GM12801 (cell line): Measurements from ENCODE around the gene WDR5.

Source experiments
- CTCF ChIP-seq: IDR thresholded peaks from one replicate; pipeline ENCODE4 v1.5.1; 2011; ENCODE audit warnings: control low read depth; ENCODE audit not compliant: insufficient read length; ENCODE audit errors: extremely low read depth

The WDR5 gene

GRCh38 chr9:134156564-134157377 is 20.9 kb downstream of the WDR5 start:
- TF ChIP-seq CTCF, result no peak

GRCh38 chr9:134157378-134157885 is 21.6 kb downstream of the WDR5 start:
- no peak for TF ChIP-seq CTCF

GRCh38 chr9:134158242-134158641 is 22.4 kb downstream of the WDR5 start:
- TF ChIP-seq CTCF, result no peak

- TF ChIP-seq CTCF, result no peak
Measured at GRCh38 chr9:134158753-134159392, 23.0 kb downstream of the WDR5 start.

- TF ChIP-seq CTCF, result no peak
Measured at GRCh38 chr9:134159566-134160245, 23.8 kb downstream of the WDR5 start.

- no peak for TF ChIP-seq CTCF
Measured at GRCh38 chr9:134161647-134162046, 25.8 kb downstream of the WDR5 start.

- no peak for TF ChIP-seq CTCF
Measured at GRCh38 chr9:134162212-134162775, 26.4 kb downstream of the WDR5 start.
